Panc1 (cell line): ENCODE measurements around the gene USP5. TPM values are rescaled to one million over a fixed set of nuclear protein-coding genes. Genes with fewer than 3 reads are reported as not detected.

ENCODE experiments used
- ATAC-seq: fragments of 200-7000 bp; cut with Tn5 transposase; 2 replicates; pipeline ENCODE4 v1.9.1; 2020; ENCODE audit warnings: mild to moderate bottlenecking, moderate library complexity
- BruUV-seq: library from RNA; stranded (reverse); fragments of 400-500 nt; replicated peaks from 2 replicates; lab custom pipeline; 2021; lab: Mats Ljungman, UMichigan
- CTCF ChIA-PET: fragments of 300-600 bp; sonication (Branson Sonifier 250); formaldehyde crosslinking; loops from one replicate; lab custom pipeline; 2022; ENCODE audit warnings: antibody characterized with exemption; lab: Charles Lee
- POLR2A ChIA-PET: fragments of 300-600 bp; sonication (Branson Sonifier 250); formaldehyde crosslinking; loops from one replicate; lab custom pipeline; 2022; ENCODE audit warnings: antibody characterized with exemption; lab: Charles Lee
- DNase-seq: peaks from one replicate; pipeline ENCODE4 v3.0.0-alpha.2; 2010; ENCODE audit warnings: low read depth, low spot score
- H3K27ac ChIP-seq: 2 replicates; pipeline ENCODE4 v1.5.1; 2011; ENCODE audit warnings: mild to moderate bottlenecking, low read length, inconsistent platforms
- H3K27me3 ChIP-seq: fragments of 200-500 bp; sonication (Bioruptor generic); 2 replicates; pipeline ENCODE4 v1.6.0; 2014; ENCODE audit warnings: low read length, inconsistent platforms; ENCODE audit not compliant: control insufficient read depth, insufficient read depth
- H3K36me3 ChIP-seq: fragments of 200-500 bp; sonication (Bioruptor generic); 2 replicates; pipeline ENCODE4 v1.5.1; 2014; ENCODE audit warnings: inconsistent platforms, mild to moderate bottlenecking, low read length, moderate library complexity; ENCODE audit not compliant: control insufficient read depth, insufficient read depth
- H3K4me1 ChIP-seq: 2 replicates; pipeline ENCODE4 v1.5.1; 2011; ENCODE audit warnings: inconsistent platforms, mild to moderate bottlenecking, low read length, moderate library complexity; ENCODE audit not compliant: control insufficient read depth, insufficient read depth
- H3K4me3 ChIP-seq, 2 experiments: 2 replicates each; pipeline ENCODE4 v1.5.1; 2011 to 2012; ENCODE audit warnings: low read depth in 2 of 2, low read length in 2 of 2, mild to moderate bottlenecking in 2 of 2, inconsistent platforms in 1 of 2, moderate library complexity in 1 of 2
- H3K9me3 ChIP-seq: fragments of 200-500 bp; sonication (Bioruptor generic); 2 replicates; pipeline ENCODE4 v1.5.1; 2014; ENCODE audit warnings: low read depth, mild to moderate bottlenecking, inconsistent platforms, low read length, moderate library complexity; ENCODE audit not compliant: control insufficient read depth, insufficient read depth
- CTCF ChIP-seq: fragments of 450-650 bp; IDR thresholded peaks from 2 replicates; pipeline ENCODE4 v1.5.1; 2017; ENCODE audit warnings: mild to moderate bottlenecking
- POLR2AphosphoS5 ChIP-seq: IDR thresholded peaks from 2 replicates; pipeline ENCODE4 v1.6.1; 2012; ENCODE audit warnings: mild to moderate bottlenecking, low read depth, low read length, moderate library complexity
- SIN3A ChIP-seq: IDR thresholded peaks from 2 replicates; pipeline ENCODE4 v1.6.1; 2012; ENCODE audit warnings: low read depth, mild to moderate bottlenecking, low read length, moderate library complexity, borderline replicate concordance; ENCODE audit not compliant: insufficient read depth
- TCF7L2 ChIP-seq: IDR thresholded peaks from 2 replicates; pipeline ENCODE4 v1.6.1; 2011; ENCODE audit warnings: mild to moderate bottlenecking, low read depth, low read length, inconsistent platforms
- in situ Hi-C: cut with HindIII; loops from 2 replicates; pipeline ENCODE4 v1.10.0; 2016; ENCODE audit warnings: low sequenced_read_pairs, low pct_unique_long_range_greater_than_20kb
- intact Hi-C: fragments of 100-400 bp; cut with micrococcal nuclease; formaldehyde crosslinking; loops from one replicate; pipeline ENCODE4 v1.10.0; 2022; ENCODE audit not compliant: unreplicated experiment
- total RNA-seq: library from RNA; stranded (reverse); gene quantifications from one replicate; pipeline ENCODE4 v1.2.1, GENCODE V29; 2021; ENCODE audit not compliant: unreplicated experiment
- TF ChIP-seq, protein P1 (sequence below), 2 experiments: IDR thresholded peaks; 2 replicates each; pipeline ENCODE4 v1.6.1; 2011 to 2012; ENCODE audit warnings: low read depth in 2 of 2, control low read depth in 1 of 2, low read length in 1 of 2, mild to moderate bottlenecking in 1 of 2, moderate library complexity in 1 of 2; ENCODE audit not compliant: insufficient read depth in 1 of 2

USP5 gene
- total RNA-seq, 1 experiment from 2014 or later, result 104 TPM

GRCh38 chr12:6899837-6900519 is 48.0 kb downstream of the USP5 start:
- no peak for TF ChIP-seq SIN3A
- TF ChIP-seq, protein P1, sequence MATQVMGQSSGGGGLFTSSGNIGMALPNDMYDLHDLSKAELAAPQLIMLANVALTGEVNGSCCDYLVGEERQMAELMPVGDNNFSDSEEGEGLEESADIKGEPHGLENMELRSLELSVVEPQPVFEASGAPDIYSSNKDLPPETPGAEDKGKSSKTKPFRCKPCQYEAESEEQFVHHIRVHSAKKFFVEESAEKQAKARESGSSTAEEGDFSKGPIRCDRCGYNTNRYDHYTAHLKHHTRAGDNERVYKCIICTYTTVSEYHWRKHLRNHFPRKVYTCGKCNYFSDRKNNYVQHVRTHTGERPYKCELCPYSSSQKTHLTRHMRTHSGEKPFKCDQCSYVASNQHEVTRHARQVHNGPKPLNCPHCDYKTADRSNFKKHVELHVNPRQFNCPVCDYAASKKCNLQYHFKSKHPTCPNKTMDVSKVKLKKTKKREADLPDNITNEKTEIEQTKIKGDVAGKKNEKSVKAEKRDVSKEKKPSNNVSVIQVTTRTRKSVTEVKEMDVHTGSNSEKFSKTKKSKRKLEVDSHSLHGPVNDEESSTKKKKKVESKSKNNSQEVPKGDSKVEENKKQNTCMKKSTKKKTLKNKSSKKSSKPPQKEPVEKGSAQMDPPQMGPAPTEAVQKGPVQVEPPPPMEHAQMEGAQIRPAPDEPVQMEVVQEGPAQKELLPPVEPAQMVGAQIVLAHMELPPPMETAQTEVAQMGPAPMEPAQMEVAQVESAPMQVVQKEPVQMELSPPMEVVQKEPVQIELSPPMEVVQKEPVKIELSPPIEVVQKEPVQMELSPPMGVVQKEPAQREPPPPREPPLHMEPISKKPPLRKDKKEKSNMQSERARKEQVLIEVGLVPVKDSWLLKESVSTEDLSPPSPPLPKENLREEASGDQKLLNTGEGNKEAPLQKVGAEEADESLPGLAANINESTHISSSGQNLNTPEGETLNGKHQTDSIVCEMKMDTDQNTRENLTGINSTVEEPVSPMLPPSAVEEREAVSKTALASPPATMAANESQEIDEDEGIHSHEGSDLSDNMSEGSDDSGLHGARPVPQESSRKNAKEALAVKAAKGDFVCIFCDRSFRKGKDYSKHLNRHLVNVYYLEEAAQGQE (IDR thresholded peaks at IDR 0.05; ENCODE audit: insufficient read depth in 1 of 2, low read depth in 2 of 2, low read length in 1 of 2), result no peak
- TF ChIP-seq POLR2AphosphoS5, result no peak
- no peak for TF ChIP-seq CTCF
- no peak for TF ChIP-seq TCF7L2
- DNase-seq (no peak), ATAC-seq (no peak)
- Histone ChIP-seq H3K27me3 (no peaks in the 10 kb centered on the region), H3K4me3 (no peak overlapping the region), H3K27ac (no peak overlapping the region), H3K36me3 (no peaks in the 10 kb centered on the region), H3K9me3 (no peaks in the 10 kb centered on the region), H3K4me1 (no peaks in the 10 kb centered on the region; the same call in 1 of the 2 replicates)
- ChIA-PET CTCF (no interaction called here), POLR2A (no interaction called here)
- no TSS peak for BruUV-seq
- intact Hi-C loops (no loop called here), in situ Hi-C loops (no loop called here)

- Histone ChIP-seq H3K27me3 (no peaks in the 10 kb centered on the region), H3K4me3 (no peak overlapping the region), H3K27ac (no peak overlapping the region), H3K4me1 (no peaks in the 10 kb centered on the region; the same call in 1 of the 2 replicates), H3K36me3 (no peaks in the 10 kb centered on the region), H3K9me3 (no peaks in the 10 kb centered on the region)
- in situ Hi-C loops (no loop called here), intact Hi-C loops (no loop called here)
- TF ChIP-seq TCF7L2 (no peak), POLR2AphosphoS5 (no peak), CTCF (no peak), SIN3A (no peak)
- TF ChIP-seq, protein P1 (IDR thresholded peaks at IDR 0.05; ENCODE audit: insufficient read depth in 1 of 2, low read depth in 2 of 2, low read length in 1 of 2), result no peak
- POLR2A ChIA-PET, result no interaction called here
- DNase-seq (no peak), ATAC-seq (no peak)
- CTCF ChIA-PET, result no interaction called here
- BruUV-seq, result no TSS peak
Observed at GRCh38 chr12:6902448-6902847, 50.5 kb downstream of the USP5 start.
